Measurements from ENCODE around the gene SHC1.

SHC1 gene

GRCh38 chr1:155015527-155016230 is 45.1 kb upstream of the SHC1 start:
- TF ChIP-seq CTCF (conservative IDR thresholded peaks at IDR 0.05) = no peak

GRCh38 chr1:155014709-155015508 is 44.4 kb upstream of the SHC1 start:
- peak overlapping the region; percentile 81 for H3K27ac ChIP-seq
- TF ChIP-seq CTCF (conservative IDR thresholded peaks at IDR 0.05) = no peak

More at GRCh38 chr1:155015527-155016230, 45.1 kb upstream of the SHC1 start:
- H3K27ac ChIP-seq = peak overlapping the region; percentile 81

GRCh38 chr1:155013632-155014031 is 43.1 kb upstream of the SHC1 start:
- TF ChIP-seq CTCF (conservative IDR thresholded peaks at IDR 0.05) = no peak
- peak overlapping the region; percentile 100 for H3K27ac ChIP-seq

GRCh38 chr1:155012776-155013602 is 42.4 kb upstream of the SHC1 start:
- no peak for TF ChIP-seq CTCF (conservative IDR thresholded peaks at IDR 0.05)
- peak overlapping the region; percentile 100 for H3K27ac ChIP-seq

GRCh38 chr1:155012026-155012546 is 41.5 kb upstream of the SHC1 start:
- H3K27ac ChIP-seq = peak overlapping the region; percentile 100
- no peak for TF ChIP-seq CTCF (conservative IDR thresholded peaks at IDR 0.05)

GRCh38 chr1:155011437-155012025 is 41.0 kb upstream of the SHC1 start:
- TF ChIP-seq CTCF (conservative IDR thresholded peaks at IDR 0.05) = no peak
- peak overlapping the region; percentile 100 for H3K27ac ChIP-seq

Measured in VCaP (cell line).